Neural progenitor cell (in vitro differentiated cells): Measurements from ENCODE around the gene SLC28A1. TPM values are rescaled to one million over a fixed set of nuclear protein-coding genes. Genes with fewer than 3 reads are reported as not detected.

Experiments used
- DNase-seq: peaks from one replicate; pipeline ENCODE4 v3.0.0-alpha.2; 2016; ENCODE audit warnings: low spot score
- H2AFZ ChIP-seq: fragments of 200-600 bp; sonication (generic); replicated peaks from 2 replicates; pipeline ENCODE4 v1.6.1; 2016; ENCODE audit warnings: antibody characterized with exemption
- H3F3A ChIP-seq: fragments of 200-600 bp; sonication (generic); 2 replicates; pipeline ENCODE4 v1.6.1; 2016; ENCODE audit warnings: antibody characterized with exemption, low read depth
- H3K27ac ChIP-seq: fragments of 200-600 bp; sonication (generic); 2 replicates; pipeline ENCODE4 v1.5.1; 2016; ENCODE audit warnings: mild to moderate bottlenecking
- H3K27me3 ChIP-seq: fragments of 200-600 bp; sonication (generic); 2 replicates; pipeline ENCODE4 v1.6.1; 2016; ENCODE audit warnings: mild to moderate bottlenecking, moderate library complexity
- H3K36me3 ChIP-seq: fragments of 200-600 bp; sonication (generic); 2 replicates; pipeline ENCODE4 v1.5.1; 2016
- H3K4me1 ChIP-seq: fragments of 200-600 bp; sonication (generic); 2 replicates; pipeline ENCODE4 v1.6.1; 2016; ENCODE audit warnings: mixed run types
- H3K4me2 ChIP-seq: fragments of 200-600 bp; sonication (generic); 2 replicates; pipeline ENCODE4 v1.6.1; 2016
- H3K4me3 ChIP-seq: fragments of 200-600 bp; sonication (generic); 2 replicates; pipeline ENCODE4 v1.5.1; 2016
- H3K79me2 ChIP-seq: fragments of 200-600 bp; sonication (generic); 2 replicates; pipeline ENCODE4 v1.6.1; 2016; ENCODE audit warnings: low read depth
- H3K9ac ChIP-seq: fragments of 200-600 bp; sonication (generic); 2 replicates; pipeline ENCODE4 v1.6.1; 2016
- H3K9me3 ChIP-seq: fragments of 200-600 bp; sonication (generic); 2 replicates; pipeline ENCODE4 v1.5.1; 2016; ENCODE audit warnings: low read depth
- H4K20me1 ChIP-seq: fragments of 200-600 bp; sonication (generic); 2 replicates; pipeline ENCODE4 v1.6.1; 2016; ENCODE audit warnings: low read depth
- H3K27ac Mint-ChIP-seq: 3 replicates; pipeline ENCODE4 v1.8.0; 2021; ENCODE audit warnings: mixed read lengths
- H3K27me3 Mint-ChIP-seq: 2 replicates; pipeline ENCODE4 v1.8.0; 2022; ENCODE audit warnings: low read depth, mild to moderate bottlenecking, inconsistent platforms, moderate library complexity, mixed read lengths; ENCODE audit not compliant: insufficient read depth
- H3K36me3 Mint-ChIP-seq: 3 replicates; pipeline ENCODE4 v1.8.0; 2021; ENCODE audit warnings: mixed read lengths
- H3K4me1 Mint-ChIP-seq: 3 replicates; pipeline ENCODE4 v1.8.0; 2021; ENCODE audit warnings: mixed read lengths
- H3K4me3 Mint-ChIP-seq: 3 replicates; pipeline ENCODE4 v1.8.0; 2021; ENCODE audit warnings: mild to moderate bottlenecking, moderate library complexity, mixed read lengths
- H3K9me3 Mint-ChIP-seq: 3 replicates; pipeline ENCODE4 v1.8.0; 2020; ENCODE audit warnings: mixed read lengths
- CTCF ChIP-seq: fragments of 200-600 bp; sonication (generic); IDR thresholded peaks from 2 replicates; pipeline ENCODE4 v1.5.1; 2017; ENCODE audit warnings: antibody characterized with exemption, mild to moderate bottlenecking
- EZH2 ChIP-seq: fragments of 200-600 bp; sonication (generic); IDR thresholded peaks from 2 replicates; pipeline ENCODE4 v1.6.1; 2017; ENCODE audit warnings: antibody characterized with exemption, mild to moderate bottlenecking, moderate library complexity
- EZH2phosphoT487 ChIP-seq: fragments of 200-600 bp; sonication (generic); IDR thresholded peaks from 2 replicates; pipeline ENCODE4 v1.6.1; 2017; ENCODE audit warnings: antibody characterized with exemption
- total RNA-seq: library from RNA; depleted of rRNA; stranded (reverse); fragments of >200 nt; gene quantifications from 2 replicates; pipeline ENCODE4 v1.2.3, GENCODE V29; 2015; ENCODE audit warnings: low replicate concordance

SLC28A1 gene
- total RNA-seq, 1 donor from 2014 or later: not detected

GRCh38 chr15:84926491-84927230, 42.2 kb downstream of the SLC28A1 start:
- Histone ChIP-seq H4K20me1 (no peaks in the 10 kb centered on the region), H3F3A (peaks cover 8% of the 10 kb centered on the region), H3K79me2 (no peaks in the 10 kb centered on the region), H3K4me2 (no peak overlapping the region), H2AFZ (peak overlapping the region; percentile 34), H3K9ac (no peak overlapping the region), H3K27me3 (no peaks in the 10 kb centered on the region), H3K36me3 (no peaks in the 10 kb centered on the region), H3K27ac (no peak overlapping the region), H3K4me1 (peaks cover 11% of the 10 kb centered on the region), H3K9me3 (no peaks in the 10 kb centered on the region), H3K4me3 (no peak overlapping the region)
- Mint-ChIP-seq H3K27ac (no peak overlapping the region), H3K9me3 (no peaks in the 10 kb centered on the region), H3K36me3 (no peaks in the 10 kb centered on the region), H3K4me3 (no peak overlapping the region), H3K27me3 (peaks cover 12% of the 10 kb centered on the region), H3K4me1 (peaks cover 6% of the 10 kb centered on the region)
- peak; percentile 36 for DNase-seq
- TF ChIP-seq EZH2phosphoT487: no peak
- no peak for TF ChIP-seq CTCF
- TF ChIP-seq EZH2: no peak

GRCh38 chr15:84928843-84929168, 44.3 kb downstream of the SLC28A1 start:
- no peaks in the 10 kb centered on the region for H3K9me3 Mint-ChIP-seq
- TF ChIP-seq EZH2 (no peak), EZH2phosphoT487 (no peak), CTCF (no peak)
- H3K4me3 Mint-ChIP-seq: no peak overlapping the region

GRCh38 chr15:84929795-84930603, 45.5 kb downstream of the SLC28A1 start:
- Histone ChIP-seq H3K79me2 (no peaks in the 10 kb centered on the region), H3K4me3 (no peak overlapping the region), H3K36me3 (no peaks in the 10 kb centered on the region), H4K20me1 (no peaks in the 10 kb centered on the region), H3K4me2 (no peak overlapping the region), H3K27ac (no peak overlapping the region), H3K4me1 (peaks cover 11% of the 10 kb centered on the region), H3K27me3 (no peaks in the 10 kb centered on the region), H2AFZ (no peak overlapping the region), H3K9ac (no peak overlapping the region), H3K9me3 (no peaks in the 10 kb centered on the region), H3F3A (peaks cover 8% of the 10 kb centered on the region)
- Mint-ChIP-seq H3K4me1 (peaks cover 6% of the 10 kb centered on the region), H3K4me3 (no peak overlapping the region), H3K36me3 (no peaks in the 10 kb centered on the region), H3K27ac (no peak overlapping the region), H3K27me3 (peaks cover 12% of the 10 kb centered on the region), H3K9me3 (no peaks in the 10 kb centered on the region)
- no peak for TF ChIP-seq CTCF
- TF ChIP-seq EZH2phosphoT487: no peak
- no peak for TF ChIP-seq EZH2
- no peak for DNase-seq

More at GRCh38 chr15:84928843-84929168, 44.3 kb downstream of the SLC28A1 start:
- no peaks in the 10 kb centered on the region for H3K9me3 ChIP-seq
- peaks cover 6% of the 10 kb centered on the region for H3K4me1 Mint-ChIP-seq
- H3K4me2 ChIP-seq: no peak overlapping the region
- no peaks in the 10 kb centered on the region for H3K79me2 ChIP-seq
- H3K9ac ChIP-seq: no peak overlapping the region
- no peaks in the 10 kb centered on the region for H4K20me1 ChIP-seq
- no peaks in the 10 kb centered on the region for H3K36me3 Mint-ChIP-seq
- H3K36me3 ChIP-seq: no peaks in the 10 kb centered on the region
- no peak overlapping the region for H2AFZ ChIP-seq
- H3K27me3 ChIP-seq: no peaks in the 10 kb centered on the region
- peaks cover 8% of the 10 kb centered on the region for H3F3A ChIP-seq
- no peak for DNase-seq
- no peak overlapping the region for H3K27ac Mint-ChIP-seq
- no peak overlapping the region for H3K27ac ChIP-seq
- peaks cover 11% of the 10 kb centered on the region for H3K4me1 ChIP-seq
- H3K27me3 Mint-ChIP-seq: peaks cover 9% of the 10 kb centered on the region
- no peak overlapping the region for H3K4me3 ChIP-seq
